ENCODE measurements around the gene SPINT3.

Gene SPINT3

GRCh38 chr20:45465491-45466266, 49.7 kb downstream of the SPINT3 start:
- no peak for TF ChIP-seq ZBTB7A (IDR thresholded peaks at IDR 0.05; ENCODE audit: low read depth)
- no peak for TF ChIP-seq REST (IDR thresholded peaks at IDR 0.05; ENCODE audit: low read depth)
- no peak for TF ChIP-seq TEAD4 (IDR thresholded peaks at IDR 0.05)
- TF ChIP-seq YY1 (IDR thresholded peaks at IDR 0.05; ENCODE audit: low read depth): no peak
- no peak for TF ChIP-seq NFIC (IDR thresholded peaks at IDR 0.05)
- no peak for TF ChIP-seq RAD21 (IDR thresholded peaks at IDR 0.05; ENCODE audit: low read depth)
- no peak for TF ChIP-seq FOXM1 (IDR thresholded peaks at IDR 0.05; ENCODE audit: borderline replicate concordance, low read depth)
- no peak for TF ChIP-seq EP300 (IDR thresholded peaks at IDR 0.05; ENCODE audit: borderline replicate concordance)
- no peak for TF ChIP-seq CEBPB (IDR thresholded peaks at IDR 0.05)
- TF ChIP-seq MAX (IDR thresholded peaks at IDR 0.05): no peak
- TF ChIP-seq USF1 (IDR thresholded peaks at IDR 0.05): no peak
- no peak for TF ChIP-seq TCF12 (IDR thresholded peaks at IDR 0.05; ENCODE audit: low read depth)
- TF ChIP-seq TAF1 (IDR thresholded peaks at IDR 0.05; ENCODE audit: low read depth): no peak
- TF ChIP-seq EGR1 (IDR thresholded peaks at IDR 0.05): no peak

GRCh38 chr20:45463709-45464108, 51.7 kb downstream of the SPINT3 start:
- no peak for TF ChIP-seq REST (IDR thresholded peaks at IDR 0.05; ENCODE audit: low read depth)
- TF ChIP-seq RAD21 (IDR thresholded peaks at IDR 0.05; ENCODE audit: low read depth): no peak
- no peak for TF ChIP-seq USF1 (IDR thresholded peaks at IDR 0.05)
- TF ChIP-seq NFIC (IDR thresholded peaks at IDR 0.05): no peak
- no peak for TF ChIP-seq CEBPB (IDR thresholded peaks at IDR 0.05)
- TF ChIP-seq EP300 (IDR thresholded peaks at IDR 0.05; ENCODE audit: borderline replicate concordance): no peak
- no peak for TF ChIP-seq CREB1 (IDR thresholded peaks at IDR 0.05; ENCODE audit: low read depth)
- no peak for TF ChIP-seq MAX (IDR thresholded peaks at IDR 0.05)
- TF ChIP-seq TCF12 (IDR thresholded peaks at IDR 0.05; ENCODE audit: low read depth): no peak
- TF ChIP-seq TEAD4 (IDR thresholded peaks at IDR 0.05): no peak
- no peak for TF ChIP-seq ZBTB7A (IDR thresholded peaks at IDR 0.05; ENCODE audit: low read depth)
- no peak for TF ChIP-seq TAF1 (IDR thresholded peaks at IDR 0.05; ENCODE audit: low read depth)
- no peak for TF ChIP-seq YY1 (IDR thresholded peaks at IDR 0.05; ENCODE audit: low read depth)

- no peak for TF ChIP-seq YY1 (IDR thresholded peaks at IDR 0.05; ENCODE audit: low read depth)
- TF ChIP-seq TCF12 (IDR thresholded peaks at IDR 0.05; ENCODE audit: low read depth): no peak
- no peak for TF ChIP-seq ZBTB7A (IDR thresholded peaks at IDR 0.05; ENCODE audit: low read depth)
- no peak for TF ChIP-seq EP300 (IDR thresholded peaks at IDR 0.05; ENCODE audit: borderline replicate concordance)
- TF ChIP-seq TEAD4 (IDR thresholded peaks at IDR 0.05): no peak
- TF ChIP-seq EGR1 (IDR thresholded peaks at IDR 0.05): no peak
- no peak for TF ChIP-seq NFIC (IDR thresholded peaks at IDR 0.05)
- TF ChIP-seq RAD21 (IDR thresholded peaks at IDR 0.05; ENCODE audit: low read depth): no peak
- no peak for TF ChIP-seq USF1 (IDR thresholded peaks at IDR 0.05)
- no peak for TF ChIP-seq CREB1 (IDR thresholded peaks at IDR 0.05; ENCODE audit: low read depth)
- TF ChIP-seq CEBPB (IDR thresholded peaks at IDR 0.05): no peak
- TF ChIP-seq FOXM1 (IDR thresholded peaks at IDR 0.05; ENCODE audit: borderline replicate concordance, low read depth): no peak
- no peak for TF ChIP-seq REST (IDR thresholded peaks at IDR 0.05; ENCODE audit: low read depth)
- no peak for TF ChIP-seq MAX (IDR thresholded peaks at IDR 0.05)
- TF ChIP-seq TAF1 (IDR thresholded peaks at IDR 0.05; ENCODE audit: low read depth): no peak
Observed at GRCh38 chr20:45462711-45463509, 52.5 kb downstream of the SPINT3 start.

Data from Ishikawa (cell line).